Body of pancreas (tissue), 4 donors: ENCODE data around the gene RIMS4. TPM values are rescaled to one million over a fixed set of nuclear protein-coding genes. Genes with fewer than 3 reads are reported as not detected.

Experiments
- ATAC-seq: fragments of 150-250 bp; one replicate; pipeline ENCODE4 v1.9.1; 2016
- DNase-seq, 4 donors: peaks; one replicate each; pipeline ENCODE4 v3.0.0-alpha.2; 2019
- H3K27ac ChIP-seq, 4 donors: fragments of 200-600 bp; sonication (generic); 1 replicate in 3 of 4; 2 replicates in 1 of 4; pipeline versions ENCODE4 v1.5.1 to v1.6.1; 2016 to 2019; ENCODE audit warnings: mild to moderate bottlenecking in 1 of 4, mixed read lengths in 1 of 4, moderate library complexity in 1 of 4
- H3K27me3 ChIP-seq, 2 donors: fragments of 200-600 bp; sonication (generic); one replicate each; pipeline ENCODE4 v1.6.0; 2016; ENCODE audit warnings: mild to moderate bottlenecking in 1 of 2
- H3K36me3 ChIP-seq, 2 donors: fragments of 200-600 bp; sonication (generic); replicated peaks in 1 of 2; 2 replicates each; pipeline ENCODE4 v1.5.1; 2016; ENCODE audit warnings: low read depth in 2 of 2; ENCODE audit not compliant: insufficient read depth in 1 of 2
- H3K4me1 ChIP-seq: fragments of 200-600 bp; sonication (generic); one replicate; pipeline ENCODE4 v1.6.0; 2016
- H3K4me3 ChIP-seq, 2 donors: fragments of 200-600 bp; sonication (generic); 1 replicate in 1 of 2; 2 replicates in 1 of 2; pipeline ENCODE4 v1.5.1; 2016 to 2019
- H3K9me3 ChIP-seq, 3 donors: fragments of 200-600 bp; sonication (generic); 1 replicate in 2 of 3; 2 replicates in 1 of 3; pipeline ENCODE4 v1.5.1; 2016
- CTCF ChIP-seq, 7 experiments: fragments of 450-650 bp in 4 of 7; fragments of 200-600 bp in 3 of 7; sonication (generic) in 3 of 7; IDR thresholded peaks; one replicate each; pipeline ENCODE4 v1.5.1; 2016 to 2019; ENCODE audit warnings: antibody characterized with exemption in 7 of 7
- POLR2A ChIP-seq, 3 donors: fragments of 450-650 bp; IDR thresholded peaks; one replicate each; pipeline ENCODE4 v1.6.1; 2016; ENCODE audit warnings: antibody characterized with exemption in 3 of 3, mild to moderate bottlenecking in 2 of 3
- WGBS, 2 donors: methylation state at CpG; one replicate each; pipeline ENCODE4 v1.1.5; 2017; 5-methylcytosine and 5-hydroxymethylcytosine counted together
- intact Hi-C: fragments of 100-400 bp; cut with DNase I; formaldehyde crosslinking; loops from one replicate; pipeline ENCODE4 v1.15.1; 2023
- total RNA-seq, 2 donors: library from RNA; depleted of rRNA; stranded (reverse); fragments of >200 nt; gene quantifications; one replicate each; pipeline ENCODE4 v1.1.0, GENCODE V29; 2016

Gene RIMS4
- total RNA-seq, 2 donors from 2014 or later: 0.26 TPM; not detected in 1

- no peaks in the 10 kb centered on the region for H3K4me1 ChIP-seq
- TF ChIP-seq POLR2A (IDR thresholded peaks at IDR 0.05): no peak
- TF ChIP-seq CTCF (IDR thresholded peaks at IDR 0.05): no peak
- no peak overlapping the region for H3K27ac ChIP-seq
- ATAC-seq (no peak), DNase-seq (no peak)
- no peaks in the 10 kb centered on the region for H3K36me3 ChIP-seq
- H3K4me3 ChIP-seq: no peak overlapping the region
- intact Hi-C loops: no loop called here
- H3K9me3 ChIP-seq: no peaks in the 10 kb centered on the region
- no peaks in the 10 kb centered on the region for H3K27me3 ChIP-seq
- 69 to 80% methylated on average over 1 of the region's 1 CpG for WGBS, 2 donors
These were observed 25.7 kb downstream of the RIMS4 start for GRCh38 chr20:44784688-44785087.

GRCh38 chr20:44781791-44782190 is 28.6 kb downstream of the RIMS4 start:
- ATAC-seq (no peak), DNase-seq (no peak)
- no peaks in the 10 kb centered on the region for H3K9me3 ChIP-seq
- no peaks in the 10 kb centered on the region for H3K27me3 ChIP-seq
- H3K27ac ChIP-seq: no peak overlapping the region
- H3K4me3 ChIP-seq: no peak overlapping the region
- TF ChIP-seq POLR2A (IDR thresholded peaks at IDR 0.05) (no peak), CTCF (IDR thresholded peaks at IDR 0.05) (no peak)
- no peaks in the 10 kb centered on the region for H3K36me3 ChIP-seq
- intact Hi-C loops: no loop called here
- no peaks in the 10 kb centered on the region for H3K4me1 ChIP-seq
- WGBS, 2 donors: 61 to 73% methylated on average over 3 of the region's 3 CpGs

GRCh38 chr20:44781118-44781517 is 29.2 kb downstream of the RIMS4 start:
- DNase-seq (no peak), ATAC-seq (no peak)
- H3K27ac ChIP-seq: no peak overlapping the region
- no peak for TF ChIP-seq CTCF (IDR thresholded peaks at IDR 0.05)
- no peak for TF ChIP-seq POLR2A (IDR thresholded peaks at IDR 0.05)
- H3K27me3 ChIP-seq: no peaks in the 10 kb centered on the region
- H3K9me3 ChIP-seq: no peaks in the 10 kb centered on the region
- intact Hi-C loops: no loop called here
- H3K4me1 ChIP-seq: no peaks in the 10 kb centered on the region
- WGBS, 2 donors: 61 to 72% methylated on average over 3 of the region's 3 CpGs
- H3K36me3 ChIP-seq: no peaks in the 10 kb centered on the region
- H3K4me3 ChIP-seq: no peak overlapping the region

- WGBS, 2 donors: 27 to 35% methylated on average over 5 of the region's 5 CpGs
- DNase-seq (peak in 2 of 4 donors; percentile 17), ATAC-seq (no peak)
- Histone ChIP-seq H3K4me3 (no peak overlapping the region), H3K4me1 (no peaks in the 10 kb centered on the region), H3K9me3 (no peaks in the 10 kb centered on the region), H3K27ac (no peak overlapping the region), H3K36me3 (no peaks in the 10 kb centered on the region), H3K27me3 (no peaks in the 10 kb centered on the region)
- TF ChIP-seq POLR2A (IDR thresholded peaks at IDR 0.05) (no peak), CTCF (IDR thresholded peaks at IDR 0.05) (no peak)
- intact Hi-C loops: no loop called here
These were observed 30.1 kb downstream of the RIMS4 start for GRCh38 chr20:44780226-44780625.

GRCh38 chr20:44776980-44777379 is 33.4 kb downstream of the RIMS4 start:
- no peaks in the 10 kb centered on the region for H3K36me3 ChIP-seq
- 15 to 21% methylated on average over 7 of the region's 7 CpGs for WGBS, 2 donors
- ATAC-seq: no peak

More at GRCh38 chr20:44776980-44777379, 33.4 kb downstream of the RIMS4 start:
- Histone ChIP-seq H3K27me3 (no peaks in the 10 kb centered on the region), H3K4me3 (no peak overlapping the region), H3K27ac (no peak overlapping the region), H3K4me1 (no peaks in the 10 kb centered on the region), H3K9me3 (no peaks in the 10 kb centered on the region)
- no peak for DNase-seq
- no peak for TF ChIP-seq POLR2A (IDR thresholded peaks at IDR 0.05)
- TF ChIP-seq CTCF (IDR thresholded peaks at IDR 0.05): no peak
- intact Hi-C loops: no loop called here
